Retinal pigment epithelial cell (primary cell): ENCODE results near the gene ZMPSTE24.
"Not testable (repeated sequence)": the region's sequence is repeated elsewhere in the genome, so short reads cannot be mapped to it uniquely, and the experiment has no call there.

Experiments
- DNase-seq: peaks from one replicate; pipeline ENCODE4 v3.0.0-alpha.2; 2010; ENCODE audit warnings: low read depth
- H3K4me3 ChIP-seq: 2 replicates; pipeline ENCODE4 v1.5.1; 2011; ENCODE audit warnings: mild to moderate bottlenecking, low read length, control low read depth, moderate library complexity
- CTCF ChIP-seq: conservative IDR thresholded peaks from 2 replicates; pipeline ENCODE4 v1.5.1; 2011; ENCODE audit warnings: low read depth, low read length, control low read depth, inconsistent platforms

Gene ZMPSTE24

DNA sequence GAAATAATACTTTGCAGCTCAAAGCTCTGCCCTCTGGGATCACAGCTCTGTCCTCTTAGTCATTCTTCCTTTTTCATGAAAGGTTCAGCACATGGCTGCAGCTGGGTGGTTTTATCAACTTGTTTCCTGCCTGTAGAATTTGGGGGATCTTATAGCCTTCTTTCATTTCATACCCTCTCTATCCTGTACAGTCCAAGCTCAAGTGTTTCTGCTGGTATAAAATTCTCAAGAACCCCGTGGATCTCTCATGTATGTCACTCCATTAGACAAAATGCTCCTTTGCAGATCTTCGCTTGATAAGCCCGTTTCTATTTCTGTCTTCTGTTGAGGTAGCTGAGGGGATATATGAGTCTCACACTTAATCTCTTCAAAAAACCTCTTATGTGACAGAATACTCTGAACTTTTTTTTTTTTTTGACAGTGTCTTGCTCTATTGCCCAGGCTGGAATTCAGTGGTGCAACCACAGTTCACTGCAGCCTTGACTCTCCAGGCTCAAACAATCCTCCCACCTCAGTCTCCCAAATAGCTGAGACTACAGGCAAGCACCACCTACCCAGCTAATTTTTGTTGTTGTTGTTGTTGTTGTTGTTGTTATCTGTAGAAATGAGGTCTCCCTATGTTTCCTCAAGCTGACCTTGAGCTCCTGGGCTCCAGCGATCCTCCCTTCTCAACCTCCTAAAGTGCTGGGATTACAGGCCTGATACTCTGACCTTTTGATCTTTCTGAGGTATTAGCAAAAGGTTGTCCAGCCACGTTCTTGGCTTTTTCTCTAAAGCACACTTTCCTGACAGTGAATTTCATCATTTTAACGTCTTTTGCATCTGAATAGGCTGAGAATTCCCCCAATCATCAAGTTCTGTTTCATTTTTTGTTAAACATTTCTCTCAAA lies 83.7 kb downstream of the ZMPSTE24 start:
- H3K4me3 ChIP-seq: no peak overlapping the region
- no peak for DNase-seq
- TF ChIP-seq CTCF: no peak

- DNase-seq, H3K4me3 ChIP-seq: not testable (repeated sequence)
These were observed 84.3 kb downstream of the ZMPSTE24 start for GRCh38 chr1:40342381-40342717.
